Measurements from ENCODE around the gene DTYMK. TPM values are rescaled to one million over a fixed set of nuclear protein-coding genes. Genes with fewer than 3 reads are reported as not detected.

Gene DTYMK
- total and polyA plus RNA-seq, 2 of the 8 experiments (the other 6 are each of a cell fraction or from before 2014, with no cell fraction given): 58.3 to 69.9 TPM

DNA sequence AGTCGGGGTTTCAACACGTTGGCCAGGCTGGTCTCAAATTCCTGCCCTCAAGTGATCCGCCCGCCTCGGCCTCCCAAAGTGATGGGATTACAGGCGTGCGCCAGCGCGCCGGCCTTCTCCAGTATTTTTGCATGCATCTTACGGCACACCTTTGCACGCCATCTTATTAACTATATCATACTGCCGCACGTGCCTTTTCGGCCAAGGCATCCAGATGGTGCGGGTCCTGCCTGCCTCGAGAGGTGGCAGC, 14.5 kb upstream of the DTYMK start:
- no peak overlapping the region for H3K56ac ChIP-seq (replicated peaks; ENCODE audit: insufficient read length, low read depth, low read length)
- H3K9ac ChIP-seq (replicated peaks in 1 of 4; ENCODE audit: extremely low read depth in 1 of 4, low read depth in 3 of 4, low read length in 3 of 4): peak overlapping the region in 3 of 4 experiments; percentile 97 to 99 (median 98); a peak in 5 of 7 replicates
- no peak overlapping the region for H3K18ac ChIP-seq (ENCODE audit: extremely low read depth, low read length)
- H2AFZ ChIP-seq (ENCODE audit: low read length): no peak overlapping the region
- H2BK15ac ChIP-seq (ENCODE audit: low read length): no peak overlapping the region
- peaks cover 4 to 11% (median 8%) of the 10 kb centered on the region in 4 experiments for H3K36me3 ChIP-seq (ENCODE audit: control insufficient read depth in 2 of 4, insufficient read depth in 4 of 4, low read length in 3 of 4)
- H4K5ac ChIP-seq (ENCODE audit: insufficient read length, low read depth, low read length): no peak overlapping the region
- no peaks in the 10 kb centered on the region for H3K9me3 ChIP-seq (ENCODE audit: insufficient read depth in 2 of 2, low read depth in 1 of 2, low read length in 1 of 2)
- H3K79me1 ChIP-seq (ENCODE audit: low read depth, low read length): peaks cover 5% of the 10 kb centered on the region; the same call in 1 of the 2 replicates
- no peaks in the 10 kb centered on the region for H3K27me3 ChIP-seq (replicated peaks in 1 of 4; ENCODE audit: control insufficient read depth in 3 of 4, extremely low read depth in 1 of 4, insufficient read depth in 3 of 4, low read length in 3 of 4)
- H2BK12ac ChIP-seq (ENCODE audit: low read depth, low read length): no peak overlapping the region
- H3K4me1 ChIP-seq (replicated peaks in 1 of 4; ENCODE audit: control insufficient read depth in 3 of 4, insufficient read depth in 4 of 4, low read length in 3 of 4): peaks cover 0 to 5% (median 3%) of the 10 kb centered on the region in 4 experiments; a peak in 4 of 7 replicates
- H3K4ac ChIP-seq (replicated peaks; ENCODE audit: insufficient read length, low read depth, low read length): no peak overlapping the region
- H3K4me2 ChIP-seq (ENCODE audit: insufficient read depth in 1 of 2, low read depth in 2 of 2, low read length in 2 of 2): peak overlapping the region; percentile 28 to 83
- peaks cover 4 to 8% of the 10 kb centered on the region in 2 experiments for H4K20me1 ChIP-seq (replicated peaks in 1 of 2; ENCODE audit: control insufficient read depth in 1 of 2, insufficient read depth in 2 of 2, low read length in 2 of 2)
- 3% methylated on average over 13 of the region's 17 CpGs; no CpG with 5 or more reads in 1 of the 2 experiments for WGBS, 2 experiments (ENCODE audit: extremely low coverage in 1 of 2, insufficient coverage in 1 of 2, insufficient read length in 1 of 2, insufficient replicate concordance in 2 of 2, low coverage in 1 of 2, low lambda C conversion rate in 2 of 2, missing lambda C conversion rate in 1 of 2)
- CTCF ChIA-PET (ENCODE audit: partially characterized antibody): interaction anchor here (0.6 to 2.5 kb wide), 8 partner anchors 13 to 286 kb away, joined by 3 to 10 read pairs (median 4); partner anchors contain the start of genes D2HGDH, DTYMK and GAL3ST2
- POLR2A ChIA-PET (ENCODE audit: partially characterized antibody): interaction anchor here (0.6 to 11.2 kb wide), 26 partner anchors 14 to 569 kb away, joined by 3 to 265 read pairs (median 4); partner anchors contain the start of genes ATG4B, D2HGDH, DTYMK and NEU4
- H3K14ac ChIP-seq (ENCODE audit: insufficient read length): no peak overlapping the region
- H2BK5ac ChIP-seq (ENCODE audit: low read depth, low read length): peak overlapping the region; percentile 95; the same call in 1 of the 2 replicates
- no peak for FAIRE-seq
- H2BK20ac ChIP-seq (ENCODE audit: low read length): no peak overlapping the region
- peak overlapping the region; percentile 98; the same call in 1 of the 2 replicates for H3K27ac ChIP-seq (ENCODE audit: low read depth, low read length)
- H3K23me2 ChIP-seq (ENCODE audit: low read depth, low read length): peaks cover 2% of the 10 kb centered on the region; the same call in 1 of the 2 replicates
- peak overlapping the region; percentile 76 to 83 (median 78) for H3K4me3 ChIP-seq (ENCODE audit: extremely low read depth in 1 of 4, insufficient read depth in 2 of 4, low read depth in 3 of 4, low read length in 4 of 4)
- H4K8ac ChIP-seq (ENCODE audit: extremely low read depth, insufficient read depth, low read length): no peak overlapping the region
- H4K91ac ChIP-seq (replicated peaks; ENCODE audit: insufficient read length, low read length): no peak overlapping the region
- H2AK5ac ChIP-seq (ENCODE audit: low read depth, low read length): no peak overlapping the region
- DNase-seq (ENCODE audit: low read depth in 1 of 2, low spot score in 2 of 2): no peak
- no peak overlapping the region for H3K23ac ChIP-seq (ENCODE audit: insufficient read length)
- H2BK120ac ChIP-seq (replicated peaks; ENCODE audit: low read depth, low read length): no peak overlapping the region
- peaks cover 5 to 19% of the 10 kb centered on the region in 2 experiments; a peak in 3 of 4 replicates for H3K79me2 ChIP-seq (ENCODE audit: control insufficient read depth in 1 of 2, insufficient read depth in 2 of 2, low read length in 2 of 2)
- no peak for TF ChIP-seq SP4 (IDR thresholded peaks at IDR 0.05; ENCODE audit: low read length)
- peak; percentile 68; the same call in 1 of the 2 replicates for TF ChIP-seq POLR2AphosphoS5 (IDR thresholded peaks at IDR 0.05; ENCODE audit: low read depth, low read length)
- TF ChIP-seq, protein P1, sequence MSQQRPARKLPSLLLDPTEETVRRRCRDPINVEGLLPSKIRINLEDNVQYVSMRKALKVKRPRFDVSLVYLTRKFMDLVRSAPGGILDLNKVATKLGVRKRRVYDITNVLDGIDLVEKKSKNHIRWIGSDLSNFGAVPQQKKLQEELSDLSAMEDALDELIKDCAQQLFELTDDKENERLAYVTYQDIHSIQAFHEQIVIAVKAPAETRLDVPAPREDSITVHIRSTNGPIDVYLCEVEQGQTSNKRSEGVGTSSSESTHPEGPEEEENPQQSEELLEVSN (IDR thresholded peaks at IDR 0.05): peak; percentile 82
- TF ChIP-seq RNF2 (IDR thresholded peaks at IDR 0.05; ENCODE audit: borderline replicate concordance, low read depth, low read length, missing control alignments, poor library complexity, severe bottlenecking): no peak
- TF ChIP-seq GABPA (IDR thresholded peaks at IDR 0.05; ENCODE audit: borderline replicate concordance, insufficient read depth, low read length): no peak
- TF ChIP-seq POLR2A (IDR thresholded peaks at IDR 0.05; ENCODE audit: control extremely low read depth in 1 of 2, low read depth in 2 of 2, low read length in 2 of 2): no peak
- TF ChIP-seq CHD2 (IDR thresholded peaks at IDR 0.05; ENCODE audit: low read length): 0 out of 2 replicates have a peak, but pooled peaks have one; percentile 32
- peak; percentile 17; the same call in 1 of the 2 replicates for TF ChIP-seq JUND (IDR thresholded peaks at IDR 0.05; ENCODE audit: low read length)
- no peak for TF ChIP-seq SUZ12 (IDR thresholded peaks at IDR 0.05; ENCODE audit: low read length)
- no peak for TF ChIP-seq EZH2 (IDR thresholded peaks at IDR 0.05; ENCODE audit: low read depth, low read length, severe bottlenecking)
- TF ChIP-seq MAX (IDR thresholded peaks at IDR 0.05): peak; percentile 95
- TF ChIP-seq CEBPB (IDR thresholded peaks at IDR 0.05; ENCODE audit: low read depth, low read length): no peak
